Measurements from ENCODE around the gene RELT.

DNA sequence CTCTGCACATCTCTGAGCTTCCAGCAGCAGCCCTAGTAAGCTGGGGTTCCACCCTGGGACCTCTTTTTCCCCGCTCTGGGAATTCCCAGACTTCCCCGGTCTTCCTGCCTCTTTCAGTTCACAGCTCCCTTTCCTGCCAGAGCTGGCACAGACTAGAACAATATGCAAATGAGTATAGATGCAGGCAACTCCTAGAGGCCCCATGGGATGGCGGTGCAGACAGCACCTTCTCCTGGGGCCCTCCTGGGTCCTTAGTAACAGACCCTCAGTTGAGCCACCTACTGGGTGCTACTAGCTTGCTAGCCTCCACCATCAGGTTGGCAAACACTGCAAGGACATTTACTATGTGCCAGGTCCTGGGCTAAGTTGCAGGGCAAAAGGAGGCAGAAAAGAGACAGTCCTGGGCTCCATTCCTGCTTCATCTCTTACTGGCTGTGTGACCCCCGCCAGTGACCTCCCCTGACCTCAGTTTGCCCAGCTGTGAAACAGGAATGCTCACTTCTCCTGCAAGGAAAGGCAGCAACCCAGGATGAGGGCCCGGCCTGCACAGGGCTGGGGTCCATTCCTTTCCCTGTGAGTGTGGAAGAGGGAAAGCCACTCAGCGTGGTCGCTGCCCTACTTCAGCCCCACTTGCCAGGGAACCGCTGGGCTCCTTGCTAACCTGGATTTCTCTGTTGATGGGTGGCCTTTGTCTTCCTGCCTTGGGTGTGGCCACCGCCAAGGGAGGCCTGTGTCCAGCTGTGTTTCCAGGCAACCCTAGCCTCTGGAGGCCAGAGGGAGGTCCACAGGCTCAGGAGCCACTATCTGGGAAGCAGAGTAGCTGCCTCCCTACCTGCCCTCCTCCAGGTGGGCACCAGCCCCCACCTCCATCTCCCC is 7.3 kb downstream of the RELT start:
- TF ChIP-seq, protein P1, sequence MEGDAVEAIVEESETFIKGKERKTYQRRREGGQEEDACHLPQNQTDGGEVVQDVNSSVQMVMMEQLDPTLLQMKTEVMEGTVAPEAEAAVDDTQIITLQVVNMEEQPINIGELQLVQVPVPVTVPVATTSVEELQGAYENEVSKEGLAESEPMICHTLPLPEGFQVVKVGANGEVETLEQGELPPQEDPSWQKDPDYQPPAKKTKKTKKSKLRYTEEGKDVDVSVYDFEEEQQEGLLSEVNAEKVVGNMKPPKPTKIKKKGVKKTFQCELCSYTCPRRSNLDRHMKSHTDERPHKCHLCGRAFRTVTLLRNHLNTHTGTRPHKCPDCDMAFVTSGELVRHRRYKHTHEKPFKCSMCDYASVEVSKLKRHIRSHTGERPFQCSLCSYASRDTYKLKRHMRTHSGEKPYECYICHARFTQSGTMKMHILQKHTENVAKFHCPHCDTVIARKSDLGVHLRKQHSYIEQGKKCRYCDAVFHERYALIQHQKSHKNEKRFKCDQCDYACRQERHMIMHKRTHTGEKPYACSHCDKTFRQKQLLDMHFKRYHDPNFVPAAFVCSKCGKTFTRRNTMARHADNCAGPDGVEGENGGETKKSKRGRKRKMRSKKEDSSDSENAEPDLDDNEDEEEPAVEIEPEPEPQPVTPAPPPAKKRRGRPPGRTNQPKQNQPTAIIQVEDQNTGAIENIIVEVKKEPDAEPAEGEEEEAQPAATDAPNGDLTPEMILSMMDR (IDR thresholded peaks at IDR 0.05 in 8 of 11, conservative IDR thresholded peaks at IDR 0.05 in 3 of 11) = peak in 2 of 11 experiments; percentile 10 to 15
- no peak for TF ChIP-seq POLR2A (IDR thresholded peaks at IDR 0.05)
- TF ChIP-seq POLR2AphosphoS5 (IDR thresholded peaks at IDR 0.05) = no peak

All from spleen (tissue), 7 donors.